Stimulated activated CD4-positive, alpha-beta T cell treated with anti-CD3 and anti-CD28 coated beads, Interleukin-2, amount 100 ng/mL, for 24 hours (primary cell): ENCODE data around the gene NLRC3.

ENCODE experiments used
- DNase-seq, 2 donors: peaks; one replicate each; pipeline ENCODE4 v3.0.0-alpha.2; 2020

Gene NLRC3

GRCh38 chr16:3510416-3510815 lies 66.8 kb downstream of the NLRC3 start:
- no peak for DNase-seq

- DNase-seq, result peak; percentile 69 to 71
Measured at GRCh38 chr16:3509470-3509928, 67.7 kb downstream of the NLRC3 start.

GRCh38 chr16:3508736-3509135 lies 68.5 kb downstream of the NLRC3 start:
- no peak for DNase-seq

- peak; percentile 41 to 43 for DNase-seq
Measured at GRCh38 chr16:3503523-3503922, 73.7 kb downstream of the NLRC3 start.

- DNase-seq, result no peak
Measured at GRCh38 chr16:3501783-3502400, 75.3 kb downstream of the NLRC3 start.

- peak in 1 of 2 donors; percentile 29 for DNase-seq
Measured at GRCh38 chr16:3501412-3501761, 75.8 kb downstream of the NLRC3 start.

- DNase-seq, result no peak
Measured at GRCh38 chr16:3498988-3499387, 78.2 kb downstream of the NLRC3 start.

- DNase-seq, result no peak
Measured at GRCh38 chr16:3497771-3498170, 79.4 kb downstream of the NLRC3 start.

GRCh38 chr16:3496386-3496785 lies 80.8 kb downstream of the NLRC3 start:
- DNase-seq, result no peak

- DNase-seq, result no peak
Measured at GRCh38 chr16:3495176-3495575, 82.0 kb downstream of the NLRC3 start, which contains the start of gene C16orf90. C16orf90 (minus strand) TSS chr16:3495489; CDS start chr16:3495421, 68 bp downstream.

GRCh38 chr16:3494386-3494973 lies 82.7 kb downstream of the NLRC3 start:
- DNase-seq, result no peak

- DNase-seq, result no peak
Measured at GRCh38 chr16:3492356-3492755, 84.8 kb downstream of the NLRC3 start.

GRCh38 chr16:3490911-3491629 lies 86.1 kb downstream of the NLRC3 start:
- no peak for DNase-seq
